Prostate gland (tissue), 2 donors: ENCODE data around the gene CDC14B.

Experiments
- POLR2A ChIP-seq: fragments of 450-650 bp; IDR thresholded peaks from one replicate; pipeline ENCODE4 v1.6.1; 2016; ENCODE audit warnings: antibody characterized with exemption, mild to moderate bottlenecking
- TF ChIP-seq, protein P1 (sequence below), 4 experiments: fragments of 200-600 bp in 2 of 4; fragments of 450-650 bp in 2 of 4; sonication (generic) in 2 of 4; IDR thresholded peaks; 1 replicate in 3 of 4; 2 replicates in 1 of 4; pipeline ENCODE4 v1.5.1; 2016 to 2019; ENCODE audit warnings: antibody characterized with exemption in 4 of 4, mild to moderate bottlenecking in 2 of 4, moderate library complexity in 2 of 4

- no peak for TF ChIP-seq POLR2A
- TF ChIP-seq, protein P1, sequence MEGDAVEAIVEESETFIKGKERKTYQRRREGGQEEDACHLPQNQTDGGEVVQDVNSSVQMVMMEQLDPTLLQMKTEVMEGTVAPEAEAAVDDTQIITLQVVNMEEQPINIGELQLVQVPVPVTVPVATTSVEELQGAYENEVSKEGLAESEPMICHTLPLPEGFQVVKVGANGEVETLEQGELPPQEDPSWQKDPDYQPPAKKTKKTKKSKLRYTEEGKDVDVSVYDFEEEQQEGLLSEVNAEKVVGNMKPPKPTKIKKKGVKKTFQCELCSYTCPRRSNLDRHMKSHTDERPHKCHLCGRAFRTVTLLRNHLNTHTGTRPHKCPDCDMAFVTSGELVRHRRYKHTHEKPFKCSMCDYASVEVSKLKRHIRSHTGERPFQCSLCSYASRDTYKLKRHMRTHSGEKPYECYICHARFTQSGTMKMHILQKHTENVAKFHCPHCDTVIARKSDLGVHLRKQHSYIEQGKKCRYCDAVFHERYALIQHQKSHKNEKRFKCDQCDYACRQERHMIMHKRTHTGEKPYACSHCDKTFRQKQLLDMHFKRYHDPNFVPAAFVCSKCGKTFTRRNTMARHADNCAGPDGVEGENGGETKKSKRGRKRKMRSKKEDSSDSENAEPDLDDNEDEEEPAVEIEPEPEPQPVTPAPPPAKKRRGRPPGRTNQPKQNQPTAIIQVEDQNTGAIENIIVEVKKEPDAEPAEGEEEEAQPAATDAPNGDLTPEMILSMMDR (IDR thresholded peaks at IDR 0.05), result no peak
Measured at GRCh38 chr9:96482476-96482875, 137.2 kb downstream of the CDC14B start.
